ENCODE results near the gene RELN. TPM values are rescaled to one million over a fixed set of nuclear protein-coding genes. Genes with fewer than 3 reads are reported as not detected.

RELN gene
- total RNA-seq, 1 experiment from 2014 or later, result 0.20 TPM

- POLR2A ChIA-PET, result no interaction called here
- BruUV-seq (replicated peaks), result no TSS peak
- no peak for ATAC-seq
Measured at GRCh38 chr7:104007614-104008013, 18.2 kb upstream of the RELN start.

GRCh38 chr7:104005197-104005596 lies 15.7 kb upstream of the RELN start:
- no peak overlapping the region for H3K27ac ChIP-seq (ENCODE audit: low read depth, low read length)
- H3K9me2 ChIP-seq (ENCODE audit: insufficient read depth), result no peaks in the 10 kb centered on the region
- ChIA-PET CTCF (no interaction called here), POLR2A (no interaction called here), RAD21 (ENCODE audit: low non-redundant PET in 1 of 2, low total read pairs in 2 of 2, uncharacterized antibody in 2 of 2, unreplicated experiment in 2 of 2) (no interaction called here)
- ATAC-seq (no peak), DNase-seq (ENCODE audit: low read depth, low spot score) (no peak)
- no peak overlapping the region for H3K4me3 ChIP-seq (replicated peaks in 1 of 2; ENCODE audit: low read depth in 1 of 2, low read length in 2 of 2)
- H3K79me2 ChIP-seq (ENCODE audit: insufficient read depth, low read length), result no peaks in the 10 kb centered on the region
- no peaks in the 10 kb centered on the region for H4K20me1 ChIP-seq (ENCODE audit: insufficient read depth)
- no peak overlapping the region for H2AFZ ChIP-seq (ENCODE audit: low read depth, low read length, poor library complexity, severe bottlenecking)
- no peaks in the 10 kb centered on the region for H3K4me1 ChIP-seq (ENCODE audit: control insufficient read depth in 1 of 2, insufficient read depth in 2 of 2, low read length in 2 of 2)
- H3K4me2 ChIP-seq (ENCODE audit: low read length), result no peak overlapping the region
- peaks cover 12% of the 10 kb centered on the region for H3K27me3 ChIP-seq (ENCODE audit: insufficient read depth, low read length)
- BruUV-seq (replicated peaks), result no TSS peak
- no peak overlapping the region for H3K9ac ChIP-seq (ENCODE audit: low read length)
- no peaks in the 10 kb centered on the region for H3K36me3 ChIP-seq (ENCODE audit: control insufficient read depth in 1 of 2, insufficient read depth in 2 of 2, low read length in 2 of 2)
- intact Hi-C loops (cut with micrococcal nuclease), result no loop called here
- no peaks in the 10 kb centered on the region for H3K9me3 ChIP-seq (ENCODE audit: control insufficient read depth in 1 of 2, insufficient read depth in 1 of 2, low read depth in 1 of 2, low read length in 2 of 2)
- TF ChIP-seq REST (IDR thresholded peaks at IDR 0.05; ENCODE audit: low read depth), result no peak
- no peak for TF ChIP-seq RAD21 (IDR thresholded peaks at IDR 0.05; ENCODE audit: low read depth)
- TF ChIP-seq TCF7L2 (IDR thresholded peaks at IDR 0.05; ENCODE audit: borderline replicate concordance, extremely low read depth, insufficient read depth, insufficient read length), result no peak
- no peak for TF ChIP-seq EZH2 (IDR thresholded peaks at IDR 0.05)
- no peak for TF ChIP-seq EGR1 (IDR thresholded peaks at IDR 0.05; ENCODE audit: low read depth)
- no peak for TF ChIP-seq ZNF274 (IDR thresholded peaks at IDR 0.05; ENCODE audit: low read depth, low read length)
- TF ChIP-seq JUND (IDR thresholded peaks at IDR 0.05), result no peak
- TF ChIP-seq CEBPB (IDR thresholded peaks at IDR 0.05; ENCODE audit: low read depth), result no peak
- no peak for TF ChIP-seq SIN3A (IDR thresholded peaks at IDR 0.05; ENCODE audit: low read depth)
- no peak for TF ChIP-seq EZH2phosphoT487 (IDR thresholded peaks at IDR 0.05; ENCODE audit: borderline replicate concordance)

More at GRCh38 chr7:104007614-104008013, 18.2 kb upstream of the RELN start:
- H3K27ac ChIP-seq (ENCODE audit: low read depth, low read length), result no peak overlapping the region
- no peaks in the 10 kb centered on the region for H3K79me2 ChIP-seq (ENCODE audit: insufficient read depth, low read length)
- no peaks in the 10 kb centered on the region for H3K9me3 ChIP-seq (ENCODE audit: control insufficient read depth in 1 of 2, insufficient read depth in 1 of 2, low read depth in 1 of 2, low read length in 2 of 2)
- H3K9me2 ChIP-seq (ENCODE audit: insufficient read depth), result no peaks in the 10 kb centered on the region
- no peak for DNase-seq (ENCODE audit: low read depth, low spot score)
- no peaks in the 10 kb centered on the region for H3K4me1 ChIP-seq (ENCODE audit: control insufficient read depth in 1 of 2, insufficient read depth in 2 of 2, low read length in 2 of 2)
- H4K20me1 ChIP-seq (ENCODE audit: insufficient read depth), result no peaks in the 10 kb centered on the region
- H2AFZ ChIP-seq (ENCODE audit: low read depth, low read length, poor library complexity, severe bottlenecking), result no peak overlapping the region
- H3K27me3 ChIP-seq (ENCODE audit: insufficient read depth, low read length), result peaks cover 14% of the 10 kb centered on the region; the same call in 1 of the 2 replicates
- ChIA-PET RAD21 (ENCODE audit: low non-redundant PET in 1 of 2, low total read pairs in 2 of 2, uncharacterized antibody in 2 of 2, unreplicated experiment in 2 of 2) (no interaction called here), CTCF (no interaction called here)
- no peaks in the 10 kb centered on the region for H3K36me3 ChIP-seq (ENCODE audit: control insufficient read depth in 1 of 2, insufficient read depth in 2 of 2, low read length in 2 of 2)
- no peak overlapping the region for H3K4me3 ChIP-seq (replicated peaks in 1 of 2; ENCODE audit: low read depth in 1 of 2, low read length in 2 of 2)
- intact Hi-C loops (cut with micrococcal nuclease), result no loop called here
- TF ChIP-seq SIN3A (IDR thresholded peaks at IDR 0.05; ENCODE audit: low read depth) (no peak), EZH2 (IDR thresholded peaks at IDR 0.05) (no peak), EGR1 (IDR thresholded peaks at IDR 0.05; ENCODE audit: low read depth) (no peak), FOSL1 (IDR thresholded peaks at IDR 0.05; ENCODE audit: low read depth) (no peak), SP1 (IDR thresholded peaks at IDR 0.05; ENCODE audit: low read depth) (no peak), YY1 (IDR thresholded peaks at IDR 0.05; ENCODE audit: extremely low read depth, insufficient replicate concordance, low read depth, low read length) (no peak), ZNF274 (IDR thresholded peaks at IDR 0.05; ENCODE audit: low read depth, low read length) (no peak), POLR2A (IDR thresholded peaks at IDR 0.05; ENCODE audit: borderline replicate concordance, extremely low read depth, insufficient read depth, insufficient read length) (no peak), CEBPB (IDR thresholded peaks at IDR 0.05; ENCODE audit: low read depth) (no peak), ZBTB33 (IDR thresholded peaks at IDR 0.05; ENCODE audit: extremely low read depth, insufficient replicate concordance, low read length) (no peak), RAD21 (IDR thresholded peaks at IDR 0.05; ENCODE audit: low read depth) (no peak)
- no peak overlapping the region for H3K4me2 ChIP-seq (ENCODE audit: low read length)
- no peak overlapping the region for H3K9ac ChIP-seq (ENCODE audit: low read length)

Data from HCT116 (cell line).